Spinal cord (tissue), 10 donors: Measurements from ENCODE around the gene OR2A7. TPM values are rescaled to one million over a fixed set of nuclear protein-coding genes. Genes with fewer than 3 reads are reported as not detected.
"Not testable (repeated sequence)": the region's sequence is repeated elsewhere in the genome, so short reads cannot be mapped to it uniquely, and the experiment has no call there.

ENCODE experiments used
- DNase-seq, 6 donors: peaks; one replicate each; pipeline versions ENCODE4 v3.0.0 to v3.0.0-alpha.2; 2013 to 2015; ENCODE audit warnings: low spot score in 6 of 6, low read depth in 4 of 6
- H3K27ac ChIP-seq: one replicate; pipeline ENCODE4 v1.5.1; 2013; ENCODE audit warnings: low read depth, low read length, control low read depth
- H3K27me3 ChIP-seq: one replicate; pipeline ENCODE4 v1.6.1; 2013; ENCODE audit warnings: low read length; ENCODE audit not compliant: control insufficient read depth, insufficient read depth
- H3K36me3 ChIP-seq: one replicate; pipeline ENCODE4 v1.6.1; 2013; ENCODE audit warnings: low read length; ENCODE audit not compliant: control insufficient read depth, insufficient read depth
- H3K4me1 ChIP-seq: one replicate; pipeline ENCODE4 v1.6.1; 2013; ENCODE audit warnings: low read length; ENCODE audit not compliant: control insufficient read depth, insufficient read depth
- H3K4me3 ChIP-seq: one replicate; pipeline ENCODE4 v1.5.1; 2013; ENCODE audit warnings: low read depth, low read length, control low read depth
- H3K9me3 ChIP-seq: one replicate; pipeline ENCODE4 v1.6.1; 2013; ENCODE audit warnings: low read length; ENCODE audit not compliant: control insufficient read depth, insufficient read depth
- WGBS: methylation state at CpG from one replicate; pipeline ENCODE4 v1.1.5; 2013; ENCODE audit warnings: missing lambda C conversion rate; ENCODE audit not compliant: insufficient coverage; 5-methylcytosine and 5-hydroxymethylcytosine counted together
- long read RNA-seq, 4 donors: transcript quantifications; one replicate each; lab custom pipeline, GENCODE V29; 2026
- polyA plus RNA-seq, 2 donors: library from polyadenylated mRNA; unstranded; fragments of 120-200 nt; gene quantifications; one replicate each; pipeline ENCODE4 v1.2.1, GENCODE V29; 2013; ENCODE audit not compliant: insufficient read length in 2 of 2
- total RNA-seq, 2 donors: library from RNA; depleted of rRNA in 1 of 2; stranded (reverse); fragments of 120-200 nt in 1 of 2; fragments of >200 nt in 1 of 2; gene quantifications; one replicate each; pipeline versions ENCODE4 v1.2.3 to v1.2.4, GENCODE V29; 2013 to 2014
- donor health status: healthy.

Gene OR2A7
- total RNA-seq (1 to 10 TPM; 1.5 to 2.2 TPM), polyA plus RNA-seq (1 to 10 TPM in 1 of 2 donors, under 1 TPM in 1; 0.25 to 1.7 TPM)
- long read RNA-seq, donor 1, partial matches to known transcripts: 0 of 1 reads
- long read RNA-seq, donor 1, other reads (novel, unspliced or antisense): 0 of 1 reads
- long read RNA-seq, donor 2: 0 reads
- long read RNA-seq, donor 3: 0 reads
- long read RNA-seq, donor 4, transcript OR2A7-201 (1 exons, 1,116 nt): major isoform, 6 of 6 reads
- long read RNA-seq, donor 4, partial matches to known transcripts: 0 of 6 reads
- long read RNA-seq, donor 4, other reads (novel, unspliced or antisense): 0 of 6 reads

- H3K4me3 ChIP-seq, H3K27ac ChIP-seq, H3K9me3 ChIP-seq, H3K36me3 ChIP-seq, H3K27me3 ChIP-seq, H3K4me1 ChIP-seq, DNase-seq: not testable (repeated sequence)
- no CpG with 5 or more reads among the region's 7 CpGs for WGBS
These were observed at the start of gene OR2A7 for GRCh38 chr7:144264692-144265091. Gene OR2A7 (minus strand): TSS chr7:144264792. CDS start chr7:144259628, 5,164 bp downstream.

GRCh38 chr7:144311872-144312469 lies 47.4 kb upstream of the OR2A7 start, which contains the start of gene OR2A1:
Gene OR2A1 (plus strand): TSS chr7:144312419. CDS start chr7:144318125, 5,706 bp downstream.
- not testable (repeated sequence) for H3K4me3 ChIP-seq, H3K9me3 ChIP-seq, DNase-seq, H3K27me3 ChIP-seq, H3K27ac ChIP-seq, H3K4me1 ChIP-seq, H3K36me3 ChIP-seq
- WGBS: no CpG with 5 or more reads among the region's 2 CpGs

- not testable (repeated sequence) for H3K27me3 ChIP-seq, DNase-seq, H3K36me3 ChIP-seq, H3K4me1 ChIP-seq, H3K27ac ChIP-seq, H3K4me3 ChIP-seq, H3K9me3 ChIP-seq
- no CpG with 5 or more reads among the region's 2 CpGs for WGBS
These were observed 46.6 kb upstream of the OR2A7 start for GRCh38 chr7:144311218-144311617.

GRCh38 chr7:144309702-144310101 lies 45.1 kb upstream of the OR2A7 start:
- H3K4me3 ChIP-seq, H3K36me3 ChIP-seq, DNase-seq, H3K9me3 ChIP-seq, H3K4me1 ChIP-seq, H3K27ac ChIP-seq, H3K27me3 ChIP-seq: not testable (repeated sequence)
- no CpG with 5 or more reads among the region's 2 CpGs for WGBS

GRCh38 chr7:144305156-144305555 lies 40.6 kb upstream of the OR2A7 start:
- not testable (repeated sequence) for H3K27ac ChIP-seq, H3K4me1 ChIP-seq, H3K9me3 ChIP-seq, H3K4me3 ChIP-seq, DNase-seq, H3K27me3 ChIP-seq, H3K36me3 ChIP-seq
- no CpG with 5 or more reads among the region's 2 CpGs for WGBS

GRCh38 chr7:144303607-144304006 lies 39.0 kb upstream of the OR2A7 start:
- H3K9me3 ChIP-seq: not testable (repeated sequence)

GRCh38 chr7:144302578-144303303 lies 38.1 kb upstream of the OR2A7 start:
- not testable (repeated sequence) for H3K27ac ChIP-seq, H3K9me3 ChIP-seq, H3K4me3 ChIP-seq, H3K4me1 ChIP-seq, H3K36me3 ChIP-seq, H3K27me3 ChIP-seq
- WGBS: no CpG with 5 or more reads among the region's 1 CpG
- peak in 1 of 6 donors; percentile 38 for DNase-seq

More at GRCh38 chr7:144303607-144304006, 39.0 kb upstream of the OR2A7 start:
- not testable (repeated sequence) for DNase-seq, H3K4me1 ChIP-seq, H3K4me3 ChIP-seq, H3K27ac ChIP-seq, H3K27me3 ChIP-seq, H3K36me3 ChIP-seq
- no CpG with 5 or more reads among the region's 5 CpGs for WGBS

GRCh38 chr7:144293794-144294499 lies 29.4 kb upstream of the OR2A7 start:
- H3K4me1 ChIP-seq, H3K36me3 ChIP-seq, H3K4me3 ChIP-seq, H3K27me3 ChIP-seq, H3K27ac ChIP-seq, H3K9me3 ChIP-seq, DNase-seq: not testable (repeated sequence)
- no CpG with 5 or more reads among the region's 60 CpGs for WGBS

GRCh38 chr7:144292384-144293161 lies 28.0 kb upstream of the OR2A7 start:
- not testable (repeated sequence) for H3K27ac ChIP-seq

More at GRCh38 chr7:144292384-144293161, 28.0 kb upstream of the OR2A7 start:
- not testable (repeated sequence) for H3K9me3 ChIP-seq, H3K4me1 ChIP-seq, H3K36me3 ChIP-seq, H3K27me3 ChIP-seq, H3K4me3 ChIP-seq
- DNase-seq: peak in 1 of 6 donors; percentile 0
- 100% methylated on average over 2 of the region's 14 CpGs for WGBS
